Measurements from ENCODE around the gene KLHDC8A. TPM values are rescaled to one million over a fixed set of nuclear protein-coding genes. Genes with fewer than 3 reads are reported as not detected.
A peak's percentile ranks its signal among the peaks of the same experiment; 100 is the strongest.
"Not testable (repeated sequence)": the region's sequence is repeated elsewhere in the genome, so short reads cannot be mapped to it uniquely, and the experiment has no call there.

KLHDC8A gene
- total RNA-seq, 1 donor from 2014 or later, result not detected

DNA sequence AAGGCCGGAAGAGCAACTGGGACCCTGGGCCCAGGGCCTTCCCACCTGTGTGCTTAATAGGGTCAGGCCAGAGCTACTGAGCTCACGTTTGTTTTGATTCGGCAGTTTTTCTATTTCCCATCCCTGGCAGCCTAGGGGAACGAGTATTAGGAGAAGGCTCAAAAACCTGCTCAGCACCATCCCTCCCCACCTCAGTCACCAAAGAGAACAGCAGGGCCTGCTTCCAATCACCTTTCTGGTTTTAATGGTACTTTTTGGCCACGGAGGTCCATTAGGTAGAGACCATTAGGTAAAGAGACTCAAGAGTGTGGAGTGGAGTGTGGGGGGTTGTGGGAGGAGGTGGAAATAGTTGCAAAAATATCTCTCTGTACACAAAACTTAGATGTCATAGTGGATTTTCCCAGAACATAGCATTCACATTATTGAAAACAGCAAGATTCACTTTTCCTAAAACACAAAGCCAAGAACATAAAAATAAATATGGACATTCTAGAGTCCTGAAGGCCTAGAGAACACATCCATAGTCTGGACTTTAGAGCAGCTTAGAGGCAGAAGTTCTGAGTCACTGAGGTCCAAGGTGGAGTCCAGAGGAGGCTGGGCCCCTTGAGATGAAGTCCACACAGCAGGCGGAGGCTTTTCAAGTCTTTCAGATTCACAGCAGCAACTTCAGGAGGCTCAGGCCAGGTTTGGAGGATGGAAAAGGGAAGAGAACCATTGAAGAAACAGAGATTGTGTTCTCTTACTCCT, 54.7 kb downstream of the KLHDC8A start:
- no peak for ATAC-seq
- no peak for DNase-seq (ENCODE audit: low spot score)

DNA sequence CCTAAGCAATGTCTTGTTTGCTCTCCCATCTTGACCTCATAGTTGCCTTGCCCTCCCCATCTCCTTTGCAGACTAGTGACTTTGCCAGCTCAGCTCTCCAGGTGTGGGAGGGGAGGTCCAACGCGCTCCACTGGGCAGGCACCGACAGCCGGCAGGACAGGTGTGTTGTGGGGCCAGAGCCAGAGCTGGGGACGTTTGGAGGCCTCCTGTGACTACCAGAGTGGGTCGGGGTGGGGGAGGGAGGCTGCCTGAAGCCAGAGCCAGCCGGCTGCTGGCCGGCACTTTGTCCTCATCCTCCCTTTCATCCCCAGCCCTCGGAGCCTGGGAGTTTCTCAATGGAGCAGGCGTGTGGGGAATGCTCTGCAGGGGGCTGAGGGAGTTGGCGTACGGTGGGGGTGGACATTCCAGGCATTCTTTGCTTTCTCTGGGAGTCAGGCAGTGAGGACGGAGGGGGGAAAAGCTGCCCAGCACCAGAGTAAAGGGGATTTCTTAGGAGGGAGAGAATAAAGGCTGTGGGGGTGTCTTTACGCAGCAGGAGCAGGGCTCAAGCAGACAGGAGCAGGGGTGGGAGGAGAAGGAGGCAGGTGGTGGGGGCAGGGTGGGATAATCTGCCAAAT, 55.4 kb downstream of the KLHDC8A start:
- ATAC-seq (peak; percentile 47), DNase-seq (ENCODE audit: low spot score) (no peak)

DNA sequence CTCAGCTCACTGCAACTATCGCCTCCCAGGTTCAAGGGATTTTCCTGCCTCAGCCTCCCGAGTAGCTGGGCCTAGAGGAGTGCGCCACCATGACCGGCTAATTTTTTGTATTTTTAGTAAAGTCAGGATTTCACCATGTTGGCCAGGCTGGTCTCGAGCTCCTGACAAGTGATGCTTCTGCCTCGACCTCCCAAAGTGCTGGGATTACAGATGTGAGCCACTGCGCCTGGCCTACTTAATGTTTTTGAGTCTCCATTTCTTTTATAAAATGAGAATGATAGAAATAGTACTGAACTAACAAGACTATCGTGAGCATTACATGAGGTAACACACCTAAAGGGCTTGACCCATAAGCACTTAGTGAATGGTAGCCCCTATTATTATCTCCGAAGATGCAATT, 56.6 kb downstream of the KLHDC8A start:
- ATAC-seq (no peak), DNase-seq (ENCODE audit: low spot score) (no peak)

DNA sequence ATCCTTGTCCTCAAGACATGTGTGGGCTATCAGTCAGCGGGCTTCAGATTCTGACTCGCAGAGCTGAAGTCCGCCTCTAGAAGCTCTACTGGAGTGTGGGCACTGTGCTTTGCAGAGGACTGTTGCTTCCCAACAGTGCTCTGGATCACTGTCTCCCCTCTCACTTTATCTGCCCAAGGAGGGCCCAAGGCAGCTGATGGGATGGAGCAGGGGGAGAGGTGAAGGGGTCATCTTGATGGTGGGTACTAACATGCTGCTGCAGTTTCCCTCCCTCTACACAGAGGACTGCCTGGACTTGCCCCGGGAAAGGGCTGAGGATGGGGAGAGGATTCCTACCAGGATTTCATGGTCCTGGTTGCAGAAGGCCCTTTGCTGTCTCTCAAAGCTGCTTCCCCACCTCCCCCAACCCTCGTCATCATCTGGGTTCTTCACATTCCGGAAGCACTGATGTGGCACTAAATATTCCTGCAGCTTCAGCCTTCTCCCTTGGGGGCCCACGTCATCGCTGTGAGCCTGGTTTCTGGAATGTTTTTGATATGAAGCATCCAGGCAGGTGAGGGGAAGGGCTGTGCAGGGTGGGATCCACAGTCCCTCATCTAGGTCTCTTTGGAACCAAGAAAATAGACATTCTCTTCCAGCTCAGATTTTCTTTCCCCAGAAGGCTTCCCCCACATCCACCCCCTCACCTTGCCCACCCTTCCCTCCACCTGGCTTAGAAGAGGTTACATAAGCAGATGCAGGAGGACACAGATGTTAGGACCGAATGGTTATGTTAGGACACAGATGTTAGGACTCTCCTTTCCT, 58.3 kb downstream of the KLHDC8A start:
- DNase-seq (ENCODE audit: low spot score), result no peak
- no peak for ATAC-seq

DNA sequence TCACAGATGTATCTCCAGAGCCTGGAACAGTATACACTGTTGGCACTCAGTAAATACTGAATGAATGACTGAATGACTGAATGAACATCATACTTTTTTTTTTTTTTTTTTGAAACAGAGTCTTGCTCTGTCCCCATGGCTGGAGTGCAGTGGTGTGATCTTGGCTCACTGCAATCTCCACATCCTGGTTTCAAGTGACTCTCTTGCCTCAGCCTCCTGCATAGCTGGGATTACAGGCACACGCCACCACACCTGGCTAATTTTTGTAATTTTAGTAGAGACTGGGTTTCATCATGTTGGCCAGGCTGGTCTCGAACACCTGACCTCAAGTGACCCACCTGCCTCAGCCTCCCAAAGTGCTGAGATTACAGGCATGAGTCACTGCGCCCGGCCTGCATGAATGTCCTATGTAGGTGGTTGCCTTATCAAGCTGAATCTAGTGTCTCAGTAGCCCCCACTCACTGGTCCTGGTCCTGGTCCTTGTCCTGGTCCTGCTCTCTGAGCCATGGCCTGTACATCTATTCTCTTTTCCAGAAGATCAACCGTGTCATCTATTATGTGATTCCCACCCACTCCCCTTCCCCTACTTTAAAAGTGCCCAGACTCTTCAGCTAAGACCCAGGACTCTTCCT, 59.1 kb downstream of the KLHDC8A start:
- not testable (repeated sequence) for ATAC-seq; DNase-seq (ENCODE audit: low spot score)

DNA sequence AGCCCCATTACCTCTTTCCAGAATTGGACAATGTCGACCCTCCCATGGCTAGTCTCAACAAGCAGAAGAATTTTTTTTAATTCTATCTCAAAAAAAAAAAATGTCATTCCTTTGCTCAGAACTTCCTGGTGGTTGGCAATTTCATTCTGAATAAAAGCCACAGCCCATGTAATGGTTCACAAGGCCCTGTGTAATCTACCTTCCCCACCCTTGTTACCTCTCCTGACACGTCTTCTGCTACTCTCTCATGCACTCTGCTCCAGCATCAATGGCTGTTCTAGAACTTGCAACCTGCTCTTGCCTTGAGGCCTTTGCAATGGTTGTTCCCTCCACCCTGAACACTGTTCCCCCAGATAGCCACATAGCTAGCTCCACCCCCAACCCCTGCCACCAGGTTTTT, 60.6 kb downstream of the KLHDC8A start:
- ATAC-seq, result no peak

DNA sequence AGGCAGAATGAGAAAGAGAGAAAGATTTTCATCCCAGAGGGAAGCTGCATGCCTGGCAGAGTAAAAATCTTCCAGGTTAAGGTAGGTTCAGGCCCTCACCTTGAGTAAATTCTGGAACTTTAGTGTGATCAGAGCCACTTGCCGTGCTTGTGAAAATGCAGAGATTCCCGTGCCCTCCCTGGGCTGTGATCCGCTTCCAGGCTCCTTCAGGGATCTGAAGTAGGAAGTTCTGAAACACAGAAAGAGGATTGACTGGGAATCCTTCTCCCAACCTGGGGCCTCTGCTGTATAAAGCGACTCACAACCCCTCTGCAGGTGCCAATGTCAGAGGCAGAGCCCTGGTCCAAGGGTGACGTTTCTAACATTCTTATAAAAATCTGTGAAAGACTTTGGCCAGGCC, 61.8 kb downstream of the KLHDC8A start:
- no peak for ATAC-seq
- DNase-seq (ENCODE audit: low spot score), result no peak

More for the DNA sequence above, 60.6 kb downstream of the KLHDC8A start:
- DNase-seq (ENCODE audit: low spot score), result no peak

DNA sequence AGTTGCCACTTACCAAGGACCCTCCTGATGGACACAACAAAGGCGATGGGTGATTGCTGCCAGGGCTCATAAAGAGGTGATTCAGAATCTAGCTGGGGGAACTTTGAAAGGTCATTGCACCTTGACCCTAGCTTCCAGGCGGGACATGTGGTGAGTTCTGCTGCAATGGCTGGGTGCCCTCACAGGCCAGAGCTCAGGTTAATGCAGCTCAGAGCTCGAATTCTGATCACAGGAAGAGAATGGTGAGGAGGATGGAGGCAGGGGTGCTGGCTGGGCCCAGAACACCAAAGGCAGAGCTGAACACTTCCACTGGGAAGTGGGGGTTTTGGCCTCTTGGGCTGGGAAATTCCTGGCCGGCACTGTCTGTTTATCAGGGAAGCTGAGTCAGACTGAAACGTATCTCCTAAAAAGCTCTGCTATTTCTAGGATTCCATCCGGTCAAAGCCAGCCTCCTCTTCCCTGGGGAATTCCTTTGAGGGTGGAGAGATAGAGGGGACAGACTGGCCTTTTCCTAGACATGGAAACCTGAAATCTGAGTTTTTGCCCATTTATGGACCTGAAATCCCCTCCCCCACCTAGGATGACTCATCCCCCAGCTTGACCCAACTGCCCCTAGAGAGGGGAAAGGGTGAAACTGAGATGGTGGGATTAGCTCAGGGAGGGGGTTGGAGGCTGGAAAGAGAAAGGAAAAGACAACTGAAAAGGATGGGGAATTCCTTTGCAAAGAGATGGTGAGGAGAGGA, 62.4 kb downstream of the KLHDC8A start:
- ATAC-seq, result peak; percentile 97

DNA sequence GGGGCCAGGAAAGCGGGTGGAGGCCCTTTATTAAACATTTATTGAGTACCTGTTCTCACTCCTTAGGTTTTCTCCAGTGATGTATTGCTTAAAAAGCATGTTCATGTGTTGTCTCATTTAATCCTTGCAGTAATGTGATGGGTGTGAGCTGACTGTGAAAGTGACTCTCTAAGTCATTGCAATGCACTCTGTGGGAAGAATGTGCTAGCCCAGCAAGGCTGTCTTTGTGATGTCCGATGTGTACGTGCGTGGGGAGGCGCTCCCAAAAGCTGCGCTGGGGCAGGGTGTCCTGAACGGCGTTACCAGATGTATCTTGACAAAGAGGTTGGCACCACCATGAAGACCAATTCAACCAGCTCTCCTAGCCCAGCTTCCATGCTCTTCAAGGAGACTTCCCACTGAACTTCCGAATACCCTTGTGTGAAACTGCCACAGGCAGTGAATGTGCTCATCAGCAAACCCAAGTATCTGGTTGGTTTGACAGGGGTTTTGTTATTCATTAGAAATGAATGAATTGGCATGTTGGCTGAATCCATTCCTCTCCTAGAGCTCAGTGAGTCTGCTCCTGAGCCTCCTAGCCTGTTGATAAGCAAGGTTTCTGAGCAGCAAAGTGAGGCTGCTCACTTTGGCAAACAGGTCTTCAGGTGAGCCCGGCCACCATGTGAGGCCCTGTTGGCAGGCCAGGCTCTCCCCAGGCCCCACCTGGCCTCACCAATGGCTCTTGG, 63.2 kb downstream of the KLHDC8A start:
- DNase-seq (ENCODE audit: low spot score), result no peak
- no peak for ATAC-seq

More for the DNA sequence above, 62.4 kb downstream of the KLHDC8A start:
- peak; percentile 79 for DNase-seq (ENCODE audit: low spot score)

DNA sequence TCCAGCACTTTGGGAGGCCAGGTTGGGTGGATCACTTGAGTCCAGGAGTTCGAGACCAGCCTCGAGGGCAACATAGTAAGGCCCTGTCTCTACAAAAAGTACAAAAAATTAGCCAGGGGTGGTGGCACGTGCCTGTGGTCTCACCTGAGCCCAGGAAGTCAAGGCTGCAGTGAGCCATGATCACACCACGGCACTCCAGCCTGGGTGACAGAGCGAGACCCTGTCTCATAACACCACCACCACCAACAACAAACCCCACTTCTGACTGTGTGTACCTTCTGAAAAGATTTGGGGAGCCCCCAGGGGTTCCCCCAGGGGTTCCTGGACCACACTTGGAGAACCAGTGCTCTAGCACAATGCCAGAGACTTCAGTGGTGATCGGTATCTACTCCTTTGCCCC, 65.1 kb downstream of the KLHDC8A start:
- DNase-seq (ENCODE audit: low spot score), result no peak
- no peak for ATAC-seq

DNA sequence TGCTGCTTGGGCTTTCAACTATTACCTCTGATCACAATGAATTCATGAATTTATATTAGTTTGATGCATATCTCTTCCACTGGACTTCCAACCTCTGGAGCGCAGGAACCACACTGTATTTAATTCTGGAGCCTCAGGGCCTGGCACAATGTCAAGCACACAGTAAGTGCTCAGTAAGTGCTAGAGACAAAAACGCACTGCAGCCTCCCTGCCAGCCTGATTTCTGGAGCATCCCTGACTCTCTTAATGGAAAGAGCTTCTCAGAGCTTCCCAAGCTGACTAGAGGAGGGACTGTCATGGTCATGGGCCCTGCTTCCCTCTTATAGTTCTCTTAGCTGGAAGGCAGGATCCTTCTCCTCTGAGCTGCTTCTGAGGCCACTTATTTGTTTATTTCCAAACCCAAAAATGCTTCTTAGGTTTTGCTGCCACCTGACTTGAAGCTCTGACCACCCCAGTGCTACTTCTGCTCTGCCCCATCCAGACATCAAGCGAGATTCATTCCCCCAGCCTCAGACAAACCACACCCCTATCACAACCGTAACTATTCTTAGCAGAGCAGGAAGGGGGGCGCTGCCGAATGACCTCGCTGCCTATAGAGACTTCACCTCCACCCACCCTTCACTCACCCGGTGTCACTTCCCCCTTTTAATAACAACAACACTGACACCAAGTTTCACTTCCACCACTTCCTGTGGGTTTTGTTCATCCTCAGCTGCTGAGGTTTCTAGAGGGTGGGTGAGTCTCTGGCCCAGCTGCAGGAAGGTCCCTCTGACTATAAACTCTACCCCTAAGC, 68.8 kb downstream of the KLHDC8A start:
- ATAC-seq, result peak; percentile 58
- no peak for DNase-seq (ENCODE audit: low spot score)

DNA sequence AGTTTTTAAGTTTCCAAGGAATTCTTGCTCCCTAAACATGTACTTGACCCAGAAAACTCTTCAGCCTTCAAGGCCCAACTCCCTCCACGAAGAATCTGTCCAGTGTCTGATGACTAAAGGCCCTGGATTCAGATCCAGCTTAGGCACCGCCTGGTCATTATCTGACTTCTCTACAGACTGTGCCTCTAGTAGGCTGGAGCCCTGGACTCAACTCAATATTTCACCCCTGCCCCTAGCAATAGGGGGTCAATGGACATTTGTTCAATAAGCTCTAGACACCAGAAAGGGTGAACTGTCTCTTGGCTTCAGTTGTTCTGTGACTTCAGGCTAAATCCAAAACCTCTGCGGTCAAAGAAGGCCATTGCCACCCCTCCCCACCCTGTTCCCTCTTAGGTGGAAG, 69.6 kb downstream of the KLHDC8A start:
- DNase-seq (ENCODE audit: low spot score), result no peak
- no peak for ATAC-seq

DNA sequence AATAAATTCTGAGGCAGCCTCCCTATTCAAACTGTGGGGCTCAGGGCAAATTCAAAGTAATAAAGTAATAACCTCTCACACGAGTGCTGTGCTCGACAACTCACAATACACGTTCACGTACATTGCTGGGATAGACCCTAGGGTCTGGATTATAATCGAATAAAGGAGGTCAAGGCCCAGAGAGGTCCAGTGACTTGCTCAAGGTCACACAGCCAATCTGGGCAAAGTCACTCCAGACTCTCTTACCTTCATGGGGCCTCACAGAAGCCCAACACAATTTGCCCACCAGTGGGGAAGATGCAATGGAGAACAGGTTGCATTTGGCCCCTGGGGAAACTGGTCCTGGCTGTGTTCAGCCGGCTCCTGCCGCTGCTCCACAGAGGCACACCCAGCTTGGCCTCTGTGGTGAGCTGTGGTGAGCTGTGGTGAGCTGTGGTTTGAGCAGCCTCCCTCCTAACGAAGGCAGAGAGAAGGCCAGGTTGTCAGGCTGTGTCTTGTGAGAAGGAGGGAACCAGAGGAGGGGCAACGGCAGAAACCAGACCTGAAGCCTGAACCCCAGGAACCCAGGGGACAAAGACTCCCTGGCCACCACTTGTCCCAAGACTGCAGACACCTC, 70.3 kb downstream of the KLHDC8A start:
- no peak for DNase-seq (ENCODE audit: low spot score)

More for the DNA sequence above, 70.3 kb downstream of the KLHDC8A start:
- ATAC-seq, result no peak

Other genes starting within 250 kb of the KLHDC8A start
- 7.8 TPM for gene RBBP5, start 234.9 kb downstream of the KLHDC8A start, total RNA-seq
- gene DSTYK, start 145.2 kb downstream of the KLHDC8A start, total RNA-seq, result 2.5 TPM
- gene TMCC2, start 129.0 kb downstream of the KLHDC8A start, total RNA-seq, result 0.33 TPM
- 1.7 TPM for gene NUAK2, start 35.2 kb downstream of the KLHDC8A start, total RNA-seq
- gene LEMD1, start 65.1 kb upstream of the KLHDC8A start, total RNA-seq, result not detected
- 0.08 TPM for gene BLACAT1, start 99.1 kb upstream of the KLHDC8A start, total RNA-seq
- gene CDK18, start 147.7 kb upstream of the KLHDC8A start, total RNA-seq, result 8.8 TPM

All from left lobe of liver (tissue), 2 donors.